OCI-LY7 (cell line): ENCODE results near the gene STXBP5. TPM values are rescaled to one million over a fixed set of nuclear protein-coding genes. Genes with fewer than 3 reads are reported as not detected.

Experiments
- BruUV-seq: library from RNA; stranded (reverse); fragments of 400-500 nt; replicated peaks from 2 replicates; lab custom pipeline; 2021; lab: Mats Ljungman, UMichigan
- CTCF ChIA-PET: fragments of 300-600 bp; sonication (Branson Sonifier 250); formaldehyde crosslinking; loops from one replicate; lab custom pipeline; 2022; ENCODE audit warnings: antibody characterized with exemption; ENCODE audit not compliant: unreplicated experiment; lab: Charles Lee
- POLR2A ChIA-PET: fragments of 300-600 bp; sonication (Branson Sonifier 250); formaldehyde crosslinking; loops from one replicate; lab custom pipeline; 2022; ENCODE audit warnings: antibody characterized with exemption; lab: Charles Lee
- DNase-seq: peaks from one replicate; pipeline ENCODE4 v3.0.0-alpha.2; 2015; ENCODE audit warnings: low spot score
- H2AFZ ChIP-seq: fragments of 200-600 bp; sonication (generic), shearing (Covaris generic); 2 replicates; pipeline ENCODE4 v1.6.1; 2014; ENCODE audit warnings: mild to moderate bottlenecking, antibody characterized with exemption, low read length, moderate library complexity
- H3K27ac ChIP-seq: fragments of 200-600 bp; sonication (generic); 2 replicates; pipeline ENCODE4 v1.5.1; 2014; ENCODE audit warnings: mixed run types, low read depth, mild to moderate bottlenecking, moderate library complexity, low read length, inconsistent platforms; ENCODE audit not compliant: poor library complexity, severe bottlenecking
- H3K36me3 ChIP-seq: fragments of 200-600 bp; sonication (generic); 2 replicates; pipeline ENCODE4 v1.6.1; 2014; ENCODE audit warnings: mild to moderate bottlenecking, antibody characterized with exemption, low read length, moderate library complexity, mixed read lengths; ENCODE audit not compliant: insufficient read depth
- H3K4me1 ChIP-seq: fragments of 200-600 bp; sonication (generic); 2 replicates; pipeline ENCODE4 v1.5.1; 2014; ENCODE audit warnings: mild to moderate bottlenecking, low read length; ENCODE audit not compliant: insufficient read depth, poor library complexity, severe bottlenecking
- H3K4me2 ChIP-seq: fragments of 200-600 bp; sonication (generic); 2 replicates; pipeline ENCODE4 v1.6.1; 2014; ENCODE audit warnings: mild to moderate bottlenecking, low read length
- H3K4me3 ChIP-seq: fragments of 200-600 bp; sonication (generic); 2 replicates; pipeline ENCODE4 v1.5.1; 2014; ENCODE audit warnings: mild to moderate bottlenecking, low read depth, low read length; ENCODE audit not compliant: poor library complexity, severe bottlenecking
- H3K79me2 ChIP-seq: fragments of 200-600 bp; sonication (generic); 2 replicates; pipeline ENCODE4 v1.6.1; 2016; ENCODE audit warnings: low read depth, mild to moderate bottlenecking, low read length, moderate library complexity, mixed read lengths; ENCODE audit not compliant: insufficient read depth
- H3K9me2 ChIP-seq: fragments of 200-600 bp; sonication (generic); 2 replicates; pipeline ENCODE4 v1.6.1; 2016; ENCODE audit warnings: mild to moderate bottlenecking, low read length, mixed read lengths; ENCODE audit not compliant: insufficient read depth
- H3K9me3 ChIP-seq: fragments of 200-600 bp; sonication (generic); 2 replicates; pipeline ENCODE4 v1.6.1; 2014; ENCODE audit warnings: mild to moderate bottlenecking, mixed run types, low read length, mixed read lengths
- H4K20me1 ChIP-seq: fragments of 200-600 bp; sonication (generic); 2 replicates; pipeline ENCODE4 v1.6.1; 2014; ENCODE audit warnings: mild to moderate bottlenecking, antibody characterized with exemption, low read length, moderate library complexity, mixed read lengths; ENCODE audit not compliant: insufficient read depth
- CTCF ChIP-seq: fragments of 200-600 bp; sonication (generic); conservative IDR thresholded peaks from 2 replicates; pipeline ENCODE4 v1.5.1; 2014; ENCODE audit warnings: mild to moderate bottlenecking, antibody characterized with exemption, low read length, moderate library complexity, mixed read lengths
- EZH2phosphoT487 ChIP-seq: fragments of 200-600 bp; sonication (generic); IDR thresholded peaks from 2 replicates; pipeline ENCODE4 v1.6.1; 2018; ENCODE audit warnings: low read depth, borderline replicate concordance, mild to moderate bottlenecking, mixed run types, antibody characterized with exemption, low read length, moderate library complexity, mixed read lengths
- intact Hi-C: fragments of 100-400 bp; cut with micrococcal nuclease; formaldehyde crosslinking; loops from one replicate; pipeline ENCODE4 v1.10.0; 2022; ENCODE audit not compliant: unreplicated experiment
- total RNA-seq, 2 experiments: library from RNA; depleted of rRNA in 1 of 2; stranded (reverse); fragments of >200 nt in 1 of 2; shearing (Covaris generic) in 1 of 2; gene quantifications; 2 replicates each; pipeline ENCODE4 v1.2.3, GENCODE V29; 2014 to 2022

Gene STXBP5
- total RNA-seq, 2 experiments from 2014 or later, result 12.3 to 15.4 TPM

- DNase-seq, result no peak
- POLR2A ChIA-PET, result interaction anchor here (0.8 to 1.2 kb wide), 2 partner anchors 17 to 18 kb away, joined by 4 read pairs; no protein-coding TSS in a partner anchor
- Histone ChIP-seq H3K4me1 (no peaks in the 10 kb centered on the region), H3K79me2 (no peaks in the 10 kb centered on the region), H3K9me2 (no peaks in the 10 kb centered on the region), H3K4me3 (no peak overlapping the region), H3K27ac (no peak overlapping the region), H2AFZ (no peak overlapping the region), H4K20me1 (no peaks in the 10 kb centered on the region), H3K36me3 (peaks cover 17% of the 10 kb centered on the region), H3K9me3 (no peaks in the 10 kb centered on the region), H3K4me2 (no peak overlapping the region)
- CTCF ChIA-PET, result no interaction called here
- intact Hi-C loops, result no loop called here
- no peak for TF ChIP-seq CTCF
- TF ChIP-seq EZH2phosphoT487, result no peak
- BruUV-seq, result TSS peak; percentile 23
Observed at GRCh38 chr6:147282566-147282959, 78.3 kb downstream of the STXBP5 start.

- POLR2A ChIA-PET, result interaction anchor here (0.8 kb wide), 1 partner anchor 19 kb away, joined by 4 read pairs; no protein-coding TSS in a partner anchor
- BruUV-seq, result no TSS peak
- no peaks in the 10 kb centered on the region for H3K9me3 ChIP-seq
- DNase-seq, result no peak
- H3K79me2 ChIP-seq, result no peaks in the 10 kb centered on the region
- H3K4me2 ChIP-seq, result no peak overlapping the region
- H3K9me2 ChIP-seq, result no peaks in the 10 kb centered on the region
- H4K20me1 ChIP-seq, result no peaks in the 10 kb centered on the region
- no peak overlapping the region for H3K27ac ChIP-seq
- H3K4me1 ChIP-seq, result no peaks in the 10 kb centered on the region
- H3K36me3 ChIP-seq, result peaks cover 8% of the 10 kb centered on the region
- H3K4me3 ChIP-seq, result no peak overlapping the region
- no peak overlapping the region for H2AFZ ChIP-seq
- CTCF ChIA-PET, result no interaction called here
- TF ChIP-seq CTCF (no peak), EZH2phosphoT487 (no peak)
- intact Hi-C loops, result no loop called here
Observed at GRCh38 chr6:147283460-147283859, 79.2 kb downstream of the STXBP5 start.

- no peak overlapping the region for H3K27ac ChIP-seq
- intact Hi-C loops, result loop anchor here (1.0 kb wide), 1 partner anchor 428 kb away; no protein-coding TSS in a partner anchor
Observed at GRCh38 chr6:147285087-147285855, 81.1 kb downstream of the STXBP5 start.

More at GRCh38 chr6:147285087-147285855, 81.1 kb downstream of the STXBP5 start:
- H3K4me2 ChIP-seq, result no peak overlapping the region
- peak; percentile 83 for TF ChIP-seq CTCF
- no peak for TF ChIP-seq EZH2phosphoT487
- H3K4me1 ChIP-seq, result no peaks in the 10 kb centered on the region
- POLR2A ChIA-PET, result interaction anchor here (1.9 kb wide), 1 partner anchor 17 kb away, joined by 5 read pairs; no protein-coding TSS in a partner anchor
- CTCF ChIA-PET, result no interaction called here
- H3K4me3 ChIP-seq, result no peak overlapping the region
- no peak overlapping the region for H2AFZ ChIP-seq
- H3K79me2 ChIP-seq, result no peaks in the 10 kb centered on the region
- H3K9me3 ChIP-seq, result no peaks in the 10 kb centered on the region
- BruUV-seq, result no TSS peak
- no peaks in the 10 kb centered on the region for H3K9me2 ChIP-seq
- DNase-seq, result peak; percentile 40
- H4K20me1 ChIP-seq, result no peaks in the 10 kb centered on the region
- no peaks in the 10 kb centered on the region for H3K36me3 ChIP-seq
